Measurements from ENCODE around the gene ABHD18. TPM values are rescaled to one million over a fixed set of nuclear protein-coding genes. Genes with fewer than 3 reads are reported as not detected.
"Not testable (repeated sequence)": the region's sequence is repeated elsewhere in the genome, so short reads cannot be mapped to it uniquely, and the experiment has no call there.

ABHD18 gene
- total RNA-seq, 4 donors from 2014 or later, result 6.5 to 10.0 (median 8.4) TPM

DNA sequence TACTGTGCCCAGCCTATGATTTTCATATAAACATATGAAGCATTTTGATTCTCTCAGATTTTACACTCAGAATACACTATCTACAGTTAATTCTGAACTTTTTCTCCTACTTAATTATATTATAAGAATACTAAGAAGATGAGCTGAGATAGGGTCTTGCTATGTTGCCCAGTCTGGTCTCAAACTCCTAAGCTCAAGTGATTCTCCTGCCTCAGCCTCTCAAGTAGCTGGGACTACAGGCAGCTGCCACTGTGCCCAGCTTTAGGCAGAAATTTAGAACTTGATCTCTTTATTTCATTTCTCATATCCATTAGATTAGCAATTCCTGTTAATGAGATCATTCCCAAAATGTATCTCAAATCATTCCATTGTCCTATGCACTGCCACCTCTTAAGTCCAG, 91.2 kb downstream of the ABHD18 start:
- H3K27me3 ChIP-seq, result no peaks in the 10 kb centered on the region
- H3K36me3 ChIP-seq, result no peaks in the 10 kb centered on the region
- no peak overlapping the region for H3K27ac ChIP-seq
- no peaks in the 10 kb centered on the region for H3K9me3 ChIP-seq
- ATAC-seq, result no peak
- H3K4me1 ChIP-seq, result peaks cover 0 to 10% (median 0%) of the 10 kb centered on the region in 3 donors
- no peak overlapping the region for H3K4me3 ChIP-seq
- TF ChIP-seq POLR2A (IDR thresholded peaks at IDR 0.05) (no peak), CTCF (IDR thresholded peaks at IDR 0.05) (no peak), POLR2AphosphoS5 (IDR thresholded peaks at IDR 0.05) (no peak), EP300 (IDR thresholded peaks at IDR 0.05) (no peak)

DNA sequence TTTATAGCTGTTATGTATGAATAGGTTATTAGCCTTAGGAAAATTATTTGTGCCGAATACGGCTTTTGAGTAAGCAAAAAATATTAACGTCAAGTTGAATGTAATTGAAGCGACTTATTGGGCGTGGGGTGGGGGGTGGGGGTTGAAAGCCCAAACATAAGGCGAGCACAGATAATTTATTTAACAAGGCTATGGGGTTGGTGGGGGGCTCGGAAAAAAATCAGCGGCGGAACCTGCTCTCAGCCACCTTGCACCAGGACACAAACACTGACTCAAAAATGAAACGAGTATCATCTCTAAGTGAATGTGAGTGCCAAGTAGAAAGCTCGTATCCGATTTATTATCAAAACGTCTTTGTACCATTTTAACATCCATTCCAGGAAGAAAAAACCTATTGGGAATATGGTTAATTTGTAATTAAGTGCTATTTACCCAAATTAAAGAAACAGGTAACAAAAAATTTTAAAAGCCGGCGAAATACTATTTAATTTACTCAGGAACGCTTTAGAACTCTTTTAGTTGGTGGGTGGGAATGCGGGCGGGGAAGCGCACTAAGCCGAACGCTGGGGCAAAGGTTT, 95.0 kb downstream of the ABHD18 start:
- TF ChIP-seq POLR2AphosphoS5 (IDR thresholded peaks at IDR 0.05) (no peak), POLR2A (IDR thresholded peaks at IDR 0.05) (no peak), EP300 (IDR thresholded peaks at IDR 0.05) (no peak), CTCF (IDR thresholded peaks at IDR 0.05) (no peak)
- WGBS, 2 donors (ENCODE audit: low coverage in 1 of 2), result 17 to 22% methylated on average over 9 to 21 of the region's 21 CpGs
- H3K4me1 ChIP-seq, result peaks cover 0 to 29% (median 6%) of the 10 kb centered on the region in 3 donors
- H3K27ac ChIP-seq, result peak overlapping the region; percentile 77 to 98 (median 96)
- H3K27me3 ChIP-seq, result no peaks in the 10 kb centered on the region
- H3K9me3 ChIP-seq, result no peaks in the 10 kb centered on the region
- H3K36me3 ChIP-seq, result no peaks in the 10 kb centered on the region
- ATAC-seq, result no peak
- peak overlapping the region; percentile 56 to 93 for H3K4me3 ChIP-seq

DNA sequence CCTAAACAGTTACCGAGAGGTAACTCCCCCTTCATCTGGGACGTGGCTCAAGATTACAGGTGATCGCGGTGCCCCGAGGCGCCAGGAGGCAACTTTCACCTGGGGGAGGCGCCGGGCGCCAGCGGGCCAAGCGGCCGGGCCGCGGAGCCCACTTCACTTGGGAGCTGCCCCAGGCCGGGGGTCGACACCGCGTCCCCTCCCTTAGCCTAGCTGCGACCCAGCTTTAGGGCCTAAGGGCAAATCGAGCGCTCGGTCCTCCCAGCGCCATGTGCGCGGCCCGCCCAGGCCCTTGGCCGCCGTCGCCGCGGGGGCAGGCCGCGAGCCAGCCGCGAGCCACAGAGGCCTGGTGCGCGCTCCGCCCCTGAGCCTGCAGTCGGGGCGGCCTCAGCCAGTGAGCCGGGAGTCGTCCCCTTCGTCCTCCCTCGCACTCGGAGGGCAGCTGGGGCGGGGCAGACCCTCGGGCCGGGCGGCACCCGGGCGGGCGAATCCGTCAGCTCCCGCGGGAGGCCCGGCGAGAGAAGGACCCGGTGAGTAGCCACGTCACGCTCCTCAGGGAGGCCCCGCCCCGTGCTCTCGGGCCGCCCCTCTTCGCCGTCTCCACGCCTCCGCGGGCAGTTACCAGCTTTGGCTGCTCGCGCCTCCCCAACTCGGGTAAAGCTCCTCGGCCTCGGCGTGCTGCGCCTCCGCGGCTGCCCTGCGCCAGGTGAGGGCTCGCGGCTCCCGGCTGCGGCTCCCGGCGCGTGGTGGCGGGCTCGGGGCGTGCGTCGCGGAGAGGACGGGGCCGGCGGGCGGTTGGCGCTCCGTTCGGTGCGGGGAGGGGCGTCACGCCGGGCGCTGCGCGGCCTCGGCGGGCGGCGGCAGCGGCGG, 95.7 kb downstream of the ABHD18 start, which contains the start of gene LARP1B:
LARP1B (plus strand) TSS at position 614 of the 867 bp plus-strand sequence. CDS start 13,640 bp downstream, outside the sequence.
- Histone ChIP-seq H3K4me3 (peak within 1 kb of the TSS; percentile 56 to 93), H3K27me3 (no peaks in the 10 kb centered on the region), H3K27ac (peak within 1 kb of the TSS; percentile 77 to 98 (median 96)), H3K4me1 (peaks cover 0 to 29% (median 6%) of the 10 kb centered on the region in 3 donors), H3K9me3 (no peaks in the 10 kb centered on the region), H3K36me3 (no peaks in the 10 kb centered on the region)
- WGBS, 2 donors (ENCODE audit: low coverage in 1 of 2), result 0% methylated on average over 2 of the region's 112 CpGs; no CpG with 5 or more reads in 1 of the 2 donors
- no peak for TF ChIP-seq EP300 (IDR thresholded peaks at IDR 0.05)
- TF ChIP-seq CTCF (IDR thresholded peaks at IDR 0.05), result no peak
- peak; percentile 76 for TF ChIP-seq POLR2AphosphoS5 (IDR thresholded peaks at IDR 0.05)
- peak; percentile 74 to 81 for TF ChIP-seq POLR2A (IDR thresholded peaks at IDR 0.05)
- peak; percentile 97 for ATAC-seq

- Histone ChIP-seq H3K36me3 (no peaks in the 10 kb centered on the region), H3K4me1 (peaks cover 0 to 29% (median 6%) of the 10 kb centered on the region in 3 donors), H3K27ac (peak overlapping the region; percentile 77 to 98 (median 96)), H3K27me3 (no peaks in the 10 kb centered on the region), H3K4me3 (peak overlapping the region; percentile 56 to 93), H3K9me3 (no peaks in the 10 kb centered on the region)
- peak; percentile 30 for ATAC-seq
- WGBS, 2 donors (ENCODE audit: low coverage in 1 of 2), result 0 to 3% methylated on average over 6 to 7 of the region's 101 CpGs
- no peak for TF ChIP-seq EP300 (IDR thresholded peaks at IDR 0.05)
- peak; percentile 21 for TF ChIP-seq POLR2AphosphoS5 (IDR thresholded peaks at IDR 0.05)
- TF ChIP-seq CTCF (IDR thresholded peaks at IDR 0.05), result no peak
- TF ChIP-seq POLR2A (IDR thresholded peaks at IDR 0.05), result no peak
These were observed 96.6 kb downstream of the ABHD18 start for GRCh38 chr4:128061566-128062536.

GRCh38 chr4:128066453-128066820, 101.2 kb downstream of the ABHD18 start:
- peaks cover 0 to 19% (median 6%) of the 10 kb centered on the region in 3 donors for H3K4me1 ChIP-seq
- H3K27me3 ChIP-seq, H3K4me3 ChIP-seq, H3K27ac ChIP-seq, H3K36me3 ChIP-seq, ATAC-seq, H3K9me3 ChIP-seq: not testable (repeated sequence)
- WGBS, 2 donors (ENCODE audit: low coverage in 1 of 2), result 97 to 98% methylated on average over 5 to 6 of the region's 10 CpGs

Data from gastroesophageal sphincter (tissue), 4 donors.